Urinary bladder (tissue), 4 donors: ENCODE measurements around the gene FBXO7. TPM values are rescaled to one million over a fixed set of nuclear protein-coding genes. Genes with fewer than 3 reads are reported as not detected.

Experiments
- DNase-seq: peaks from one replicate; pipeline ENCODE4 v3.0.0-alpha.2; 2015; ENCODE audit errors: extremely low spot score
- H3K27ac ChIP-seq: one replicate; pipeline ENCODE4 v1.5.1; 2013; ENCODE audit warnings: low read depth, mild to moderate bottlenecking, moderate library complexity
- H3K36me3 ChIP-seq: one replicate; pipeline ENCODE4 v1.6.1; 2013; ENCODE audit warnings: mild to moderate bottlenecking, moderate library complexity; ENCODE audit not compliant: insufficient read depth
- H3K4me1 ChIP-seq: one replicate; pipeline ENCODE4 v1.6.1; 2013; ENCODE audit warnings: mild to moderate bottlenecking, moderate library complexity; ENCODE audit not compliant: insufficient read depth
- H3K4me3 ChIP-seq: one replicate; pipeline ENCODE4 v1.5.1; 2013; ENCODE audit warnings: low read depth, low read length
- WGBS: extraction: QIAGEN DNeasy Blood & Tissue Kit; methylation state at CpG from one replicate; pipeline ENCODE4 v1.1.7; 2013; 5-methylcytosine and 5-hydroxymethylcytosine counted together
- polyA plus RNA-seq: library from polyadenylated mRNA; stranded (reverse); fragments of 200-250 nt; gene quantifications from one replicate; pipeline ENCODE4 v1.2.3, GENCODE V29; 2013
- total RNA-seq: library from RNA; depleted of rRNA; stranded (reverse); fragments of >200 nt; gene quantifications from one replicate; pipeline ENCODE4 v1.2.3, GENCODE V29; 2014
- donor health status: healthy with polysubstance abuse.
- donor health status: healthy.

The FBXO7 gene
- total and polyA plus RNA-seq, 2 donors = 67.9 to 88.1 TPM

DNA sequence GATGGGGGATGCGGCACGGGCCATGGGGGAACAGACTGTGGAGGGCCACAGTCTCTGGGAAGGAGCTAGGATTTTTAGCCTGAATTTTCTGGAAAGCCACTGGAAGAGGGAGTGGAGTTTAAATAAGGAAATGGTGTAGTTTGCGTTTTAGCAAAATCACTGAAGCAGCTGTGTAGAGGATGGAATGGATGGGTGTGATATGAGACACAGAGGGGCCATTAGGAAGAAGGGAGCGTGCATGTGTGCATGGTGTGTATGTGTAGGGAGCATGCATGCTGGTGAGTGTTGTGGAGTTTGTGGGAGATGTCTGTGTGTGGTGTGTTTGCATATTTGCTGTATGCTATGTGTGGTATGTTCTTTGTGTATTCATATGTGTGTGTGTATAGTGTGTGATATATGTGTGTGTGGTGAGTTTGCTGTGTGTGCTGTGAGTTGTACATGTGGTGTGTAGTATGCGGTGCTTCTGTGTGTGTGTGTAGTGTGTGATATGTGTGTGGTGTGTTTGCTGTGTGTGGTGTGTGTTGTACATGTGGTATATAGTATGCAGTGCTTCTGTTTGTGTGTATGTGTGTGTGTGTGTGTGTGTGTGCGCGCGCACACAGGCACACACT is 67.6 kb downstream of the FBXO7 start:
- peak overlapping the region; percentile 66 for H3K27ac ChIP-seq

DNA sequence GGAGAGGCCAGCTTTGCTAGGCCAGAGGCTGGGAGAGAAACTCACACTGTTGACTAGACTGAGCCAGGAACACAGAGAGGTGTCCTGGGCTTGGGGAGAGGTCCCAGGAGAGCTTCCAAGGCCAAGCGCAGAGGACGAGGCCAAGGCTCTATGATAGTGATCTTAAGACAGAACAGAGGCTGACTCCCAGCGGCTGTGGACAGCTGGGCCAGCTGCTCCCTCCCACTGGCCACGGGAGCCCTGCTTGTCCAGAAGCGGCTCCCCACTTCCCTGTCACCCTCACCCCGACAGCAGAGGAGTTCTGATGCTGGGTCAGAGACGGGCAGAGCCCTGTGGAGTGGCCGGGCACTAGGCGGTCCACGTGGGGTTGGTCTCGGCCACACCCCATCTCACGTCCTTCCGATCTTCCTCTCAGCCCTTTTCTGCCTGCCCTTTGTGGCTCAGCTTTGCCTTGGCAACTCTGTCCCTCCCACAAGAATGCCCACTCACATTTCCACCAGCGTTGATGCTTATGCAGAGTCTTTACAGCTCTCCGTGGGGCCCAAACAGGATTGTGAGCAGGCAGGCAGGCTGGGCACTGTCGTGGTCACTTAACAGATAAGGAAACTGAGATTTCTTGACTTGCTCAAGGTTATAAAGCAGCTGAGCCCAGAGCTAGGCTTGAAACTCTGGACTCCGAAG is 68.2 kb downstream of the FBXO7 start:
- H3K27ac ChIP-seq = peak overlapping the region; percentile 66
- no peak overlapping the region for H3K4me3 ChIP-seq
- H3K4me1 ChIP-seq = peaks cover 4% of the 10 kb centered on the region
- no peak for DNase-seq
- H3K36me3 ChIP-seq = no peaks in the 10 kb centered on the region
- WGBS = 62% methylated on average over 17 of the region's 17 CpGs

More for the DNA sequence above, 67.6 kb downstream of the FBXO7 start:
- Histone ChIP-seq H3K4me1 (peaks cover 3% of the 10 kb centered on the region), H3K36me3 (no peaks in the 10 kb centered on the region), H3K4me3 (no peak overlapping the region)
- DNase-seq = no peak
- 69% methylated on average over 8 of the region's 8 CpGs for WGBS

DNA sequence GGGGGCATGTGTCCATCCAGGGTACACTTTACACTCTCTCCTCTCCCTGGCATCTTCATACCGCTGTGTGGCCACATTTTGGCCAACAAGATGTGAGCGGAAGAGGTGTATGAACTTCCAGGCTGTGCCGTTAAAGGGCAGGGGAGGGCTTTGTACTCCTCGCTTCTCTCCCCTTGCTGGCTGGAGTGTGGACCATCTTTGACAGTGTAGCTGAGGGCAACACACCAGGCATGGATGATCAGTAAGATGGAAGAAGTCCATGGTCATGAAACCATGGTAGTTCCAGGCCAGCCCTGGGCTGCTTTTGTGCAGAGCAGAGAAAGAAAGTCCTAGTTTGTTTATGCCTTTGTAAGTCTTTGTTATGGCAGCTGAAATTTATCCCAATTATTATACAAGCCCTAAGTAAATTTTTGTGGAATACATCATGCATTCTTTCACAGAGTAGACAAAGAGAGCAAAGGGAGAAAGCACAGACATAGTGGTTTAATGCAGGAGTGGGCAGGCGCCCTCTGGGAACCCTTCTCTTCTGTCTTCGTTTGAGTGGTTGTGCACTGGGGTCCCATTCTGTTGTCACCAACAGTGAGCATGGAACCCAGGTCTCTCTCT is 70.4 kb downstream of the FBXO7 start:
- H3K4me1 ChIP-seq = peaks cover 4% of the 10 kb centered on the region
- no peak overlapping the region for H3K4me3 ChIP-seq
- no peaks in the 10 kb centered on the region for H3K36me3 ChIP-seq
- no peak overlapping the region for H3K27ac ChIP-seq
- 77% methylated on average over 6 of the region's 6 CpGs for WGBS
- DNase-seq = no peak

DNA sequence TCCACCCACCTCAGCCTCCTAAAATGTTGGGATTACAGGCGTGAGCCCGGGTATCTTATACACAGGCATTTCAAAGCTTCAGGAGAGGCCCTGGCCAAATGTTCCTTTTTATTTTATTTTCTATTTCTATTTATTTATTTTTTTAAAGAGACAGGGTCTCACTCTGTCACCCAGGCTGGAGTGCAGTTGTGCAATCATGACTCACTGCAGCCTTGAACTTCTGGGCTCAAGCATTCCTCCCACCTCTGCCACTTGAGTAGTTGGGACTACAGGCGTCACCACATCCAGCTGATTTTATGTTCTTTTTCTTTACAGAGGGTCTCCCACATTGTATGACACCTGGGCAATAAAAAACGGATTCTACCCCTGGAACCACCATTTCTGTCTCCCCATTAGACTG is 71.2 kb downstream of the FBXO7 start:
- H3K27ac ChIP-seq = peak overlapping the region; percentile 0
- H3K36me3 ChIP-seq = no peaks in the 10 kb centered on the region
- 77% methylated on average over 4 of the region's 4 CpGs for WGBS
- H3K4me3 ChIP-seq = no peak overlapping the region
- H3K4me1 ChIP-seq = peaks cover 4% of the 10 kb centered on the region
- DNase-seq = no peak

DNA sequence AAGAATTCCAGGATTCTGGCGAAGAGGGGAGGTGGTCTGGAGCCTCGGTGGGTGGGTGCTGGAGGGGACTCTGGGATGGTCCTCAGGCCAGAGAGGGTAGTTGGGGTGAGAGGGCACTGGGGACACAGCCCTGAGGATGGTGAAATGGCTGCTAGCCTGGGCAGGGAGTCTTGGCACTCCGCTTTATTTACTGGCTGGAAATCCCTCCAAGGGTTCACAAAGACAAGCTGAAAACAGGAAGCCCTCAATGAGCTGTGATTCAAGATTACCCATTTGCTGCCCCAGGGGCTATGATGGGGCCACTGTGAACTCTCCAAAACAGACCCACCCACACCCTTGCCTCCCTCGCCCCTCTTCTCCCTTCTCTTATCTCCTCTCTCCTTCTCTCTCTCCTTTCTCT is 71.9 kb downstream of the FBXO7 start:
- 66% methylated on average over 4 of the region's 4 CpGs for WGBS
- H3K36me3 ChIP-seq = no peaks in the 10 kb centered on the region
- DNase-seq = no peak
- H3K4me3 ChIP-seq = no peak overlapping the region
- peak overlapping the region; percentile 72 for H3K27ac ChIP-seq
- peaks cover 4% of the 10 kb centered on the region for H3K4me1 ChIP-seq

DNA sequence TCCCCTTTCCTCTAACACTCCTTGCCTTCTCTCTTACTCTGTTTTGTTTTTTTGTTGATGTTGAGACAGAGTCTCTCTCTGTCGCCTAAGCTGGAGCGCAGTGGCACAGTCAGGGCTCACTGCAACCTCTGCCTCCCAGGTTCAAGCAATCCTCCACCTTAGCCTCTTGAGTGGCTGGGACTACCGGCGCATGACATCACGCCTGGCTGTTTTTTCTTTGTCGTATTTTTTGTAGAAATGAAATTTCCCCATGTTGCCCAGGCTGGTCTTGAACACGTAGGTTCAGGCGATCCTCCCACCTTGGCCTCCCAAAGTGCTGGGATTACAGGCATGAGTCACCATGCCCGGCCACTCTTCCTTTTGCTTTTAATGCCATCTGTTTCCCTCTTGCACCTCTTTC is 72.3 kb downstream of the FBXO7 start:
- no peak overlapping the region for H3K27ac ChIP-seq
- H3K36me3 ChIP-seq = no peaks in the 10 kb centered on the region
- H3K4me3 ChIP-seq = no peak overlapping the region
- peaks cover 4% of the 10 kb centered on the region for H3K4me1 ChIP-seq
- no peak for DNase-seq
- 81% methylated on average over 9 of the region's 9 CpGs for WGBS

DNA sequence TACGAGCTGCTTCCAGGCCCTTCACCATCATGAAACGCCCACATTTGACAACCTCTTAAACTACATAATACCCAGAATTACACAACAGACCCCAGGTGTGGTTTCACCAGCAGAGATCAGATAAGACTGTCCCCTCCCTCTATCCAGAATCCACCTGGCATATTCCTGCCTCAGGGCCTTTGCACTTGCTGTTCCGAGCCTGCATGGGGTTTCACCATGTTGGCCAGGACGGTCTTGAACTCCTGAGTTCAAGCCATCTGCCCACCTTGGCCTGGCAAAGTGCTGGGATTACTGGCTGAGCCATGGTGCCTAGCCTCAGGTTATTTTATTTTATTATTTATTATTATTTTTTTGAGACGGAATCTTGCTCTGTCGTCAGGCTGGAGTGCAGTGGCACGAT is 73.4 kb downstream of the FBXO7 start:
- H3K27ac ChIP-seq = no peak overlapping the region
- H3K36me3 ChIP-seq = no peaks in the 10 kb centered on the region
- H3K4me1 ChIP-seq = peaks cover 4% of the 10 kb centered on the region
- H3K4me3 ChIP-seq = no peak overlapping the region
- 91% methylated on average over 7 of the region's 7 CpGs for WGBS
- no peak for DNase-seq

Other genes starting within 250 kb of the FBXO7 start
- 3.4 TPM for gene SLC5A4, start 219.5 kb upstream of the FBXO7 start, total RNA-seq
- 0.72 TPM for gene SLC5A4, start 219.5 kb upstream of the FBXO7 start, polyA plus RNA-seq
- gene RFPL3, start 116.9 kb upstream of the FBXO7 start, total RNA-seq = not detected
- not detected for gene RFPL3, start 116.9 kb upstream of the FBXO7 start, polyA plus RNA-seq
- gene RTCB, start 62.6 kb upstream of the FBXO7 start, total RNA-seq = 69.5 TPM
- 59.9 TPM for gene RTCB, start 62.6 kb upstream of the FBXO7 start, polyA plus RNA-seq
- not detected for gene BPIFC, start 10.4 kb upstream of the FBXO7 start, total RNA-seq
- gene BPIFC, start 10.4 kb upstream of the FBXO7 start, polyA plus RNA-seq = not detected